ENCODE results near the gene PKIG.

- TF ChIP-seq CTCF (conservative IDR thresholded peaks at IDR 0.05) (peak; percentile 6; the same call in 1 of the 2 replicates), ZFX (IDR thresholded peaks at IDR 0.05) (no peak)
Observed at GRCh38 chr20:44576297-44576696, 6.1 kb upstream of the PKIG start.

Data from C4-2B (cell line).